Epidermal melanocyte (primary cell): ENCODE results near the gene ANG.
"Not testable (repeated sequence)": the region's sequence is repeated elsewhere in the genome, so short reads cannot be mapped to it uniquely, and the experiment has no call there.

Source experiments
- DNase-seq: peaks from one replicate; pipeline ENCODE4 v3.0.0; 2011; ENCODE audit warnings: low spot score; ENCODE audit not compliant: insufficient read length

The ANG gene

DNA sequence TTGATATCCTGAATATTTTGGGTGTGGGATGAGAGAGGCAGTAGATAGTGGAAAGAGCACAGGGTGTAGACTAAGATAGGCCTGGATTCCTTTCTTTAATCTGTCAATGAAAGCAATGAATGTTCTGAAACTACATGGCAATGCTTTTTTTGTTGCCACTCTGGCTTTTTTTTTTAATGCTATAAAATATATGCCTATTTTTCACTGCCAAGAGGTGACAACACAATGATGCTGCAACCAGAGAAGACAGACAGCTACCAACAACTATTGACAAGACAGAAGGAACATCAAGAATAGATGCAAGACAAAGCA, 9.4 kb downstream of the ANG start:
- no peak for DNase-seq

DNA sequence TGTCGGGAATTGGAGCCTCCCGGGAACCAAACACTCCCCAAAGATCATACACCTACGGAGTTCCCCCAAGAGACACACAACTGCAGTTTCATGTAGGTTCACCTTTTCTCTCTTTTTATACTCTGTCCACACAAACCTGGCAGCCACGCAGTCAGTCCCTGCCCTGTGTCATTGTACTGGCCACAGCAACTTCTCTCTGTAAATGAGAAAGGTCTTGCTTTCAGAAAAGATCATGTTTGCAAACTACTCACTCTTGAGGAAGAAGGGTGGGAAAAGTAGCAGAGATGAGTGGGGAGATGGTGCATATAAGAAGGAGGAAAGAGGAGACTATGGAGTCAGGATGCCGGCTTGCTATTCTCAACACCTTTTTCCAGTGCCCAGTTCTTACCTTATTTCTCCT, 10.4 kb downstream of the ANG start:
- DNase-seq = no peak

GRCh38 chr14:20699931-20700330, 11.4 kb downstream of the ANG start:
- DNase-seq = no peak

GRCh38 chr14:20700965-20701364, 12.4 kb downstream of the ANG start:
- not testable (repeated sequence) for DNase-seq

- no peak for DNase-seq
Observed at GRCh38 chr14:20706657-20707355, 18.2 kb downstream of the ANG start.

DNA sequence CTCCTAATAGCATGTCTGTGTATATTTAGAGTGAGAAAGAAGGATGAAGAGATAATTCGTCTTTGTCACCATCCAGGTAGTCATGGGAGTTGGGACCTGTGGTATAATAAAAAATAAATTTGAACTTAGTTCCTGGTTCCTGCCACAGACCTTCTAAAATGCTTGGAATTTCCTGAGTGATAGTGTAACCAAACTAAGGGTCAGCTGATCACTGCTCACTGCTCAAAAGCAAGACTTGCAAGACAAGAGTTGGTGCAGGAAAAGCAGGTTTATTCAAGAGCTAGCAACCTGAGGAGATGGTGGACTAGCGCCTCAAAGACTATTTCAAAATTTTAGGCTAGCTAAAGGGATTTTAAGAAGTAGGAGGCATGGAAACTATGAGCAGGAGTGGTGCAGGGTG, 19.1 kb downstream of the ANG start:
- no peak for DNase-seq

DNA sequence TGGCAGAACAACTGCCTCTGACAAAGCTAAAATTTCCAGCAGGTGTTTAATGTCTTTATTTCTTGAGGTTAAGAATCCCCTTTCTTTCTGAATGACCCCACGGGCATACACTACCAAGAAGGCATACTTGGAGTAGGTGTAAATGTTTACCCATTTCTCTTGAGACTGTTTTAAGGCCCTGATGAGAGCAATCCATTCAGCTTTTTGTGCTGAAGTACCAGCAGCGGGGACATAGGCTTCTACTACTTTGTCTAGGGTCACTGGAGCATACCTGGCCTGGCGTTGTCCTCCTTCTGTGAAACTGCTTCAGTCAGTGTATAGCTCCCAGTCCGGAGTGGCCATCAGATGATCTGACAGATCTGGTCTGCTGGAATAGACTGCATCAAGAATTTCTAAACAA, 22.7 kb downstream of the ANG start:
- no peak for DNase-seq

GRCh38 chr14:20711685-20712084, 23.1 kb downstream of the ANG start:
- no peak for DNase-seq

- DNase-seq = no peak
Observed at GRCh38 chr14:20712904-20713303, 24.3 kb downstream of the ANG start.

GRCh38 chr14:20714593-20715250, 26.2 kb downstream of the ANG start:
- DNase-seq = no peak

GRCh38 chr14:20719777-20720176, 31.2 kb downstream of the ANG start:
- no peak for DNase-seq

- DNase-seq = no peak
Observed at GRCh38 chr14:20720741-20721140, 32.2 kb downstream of the ANG start.

DNA sequence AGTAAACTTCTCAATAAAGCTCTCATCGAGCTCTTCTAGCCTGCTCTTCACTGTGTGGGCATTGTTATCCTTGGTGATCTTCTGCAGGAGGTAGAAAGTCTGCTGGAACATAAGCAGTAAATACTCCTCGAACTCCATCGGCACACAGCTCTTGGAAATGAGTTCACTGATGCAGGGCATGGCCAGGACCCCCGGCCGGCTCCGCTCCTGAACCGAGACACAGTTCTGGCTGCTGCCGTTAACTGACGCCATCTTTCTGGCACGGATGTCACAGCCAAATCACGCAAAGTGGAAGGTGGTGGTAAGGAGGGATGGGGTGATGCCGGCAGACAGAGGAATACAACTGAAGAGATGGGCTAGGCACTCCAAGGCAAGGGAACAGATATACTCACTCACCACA, 33.5 kb downstream of the ANG start:
- no peak for DNase-seq

- no peak for DNase-seq
Observed at GRCh38 chr14:20723488-20723887, 34.9 kb downstream of the ANG start.

GRCh38 chr14:20726121-20726520, 37.6 kb downstream of the ANG start:
- DNase-seq = not testable (repeated sequence)

GRCh38 chr14:20726531-20726930, 38.0 kb downstream of the ANG start:
- DNase-seq = no peak

DNA sequence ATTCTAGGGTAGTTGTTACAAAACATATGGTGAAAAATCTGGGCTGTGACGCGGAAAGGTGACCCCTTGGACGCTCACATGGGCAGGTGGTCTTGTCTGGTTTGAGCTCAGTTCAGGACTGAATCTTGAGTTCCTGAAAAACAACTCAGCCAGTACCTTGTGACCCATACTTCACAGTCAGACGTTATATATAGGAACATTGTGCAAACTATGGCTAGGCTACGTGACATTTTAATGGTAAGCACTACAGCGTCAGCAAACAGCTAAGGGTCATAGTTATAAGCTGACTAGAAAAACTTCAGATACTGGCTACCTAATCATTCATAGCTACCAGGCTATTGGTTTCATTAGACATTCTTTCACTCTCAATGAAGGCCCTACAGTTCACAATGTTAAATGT, 42.3 kb downstream of the ANG start:
- no peak for DNase-seq

DNA sequence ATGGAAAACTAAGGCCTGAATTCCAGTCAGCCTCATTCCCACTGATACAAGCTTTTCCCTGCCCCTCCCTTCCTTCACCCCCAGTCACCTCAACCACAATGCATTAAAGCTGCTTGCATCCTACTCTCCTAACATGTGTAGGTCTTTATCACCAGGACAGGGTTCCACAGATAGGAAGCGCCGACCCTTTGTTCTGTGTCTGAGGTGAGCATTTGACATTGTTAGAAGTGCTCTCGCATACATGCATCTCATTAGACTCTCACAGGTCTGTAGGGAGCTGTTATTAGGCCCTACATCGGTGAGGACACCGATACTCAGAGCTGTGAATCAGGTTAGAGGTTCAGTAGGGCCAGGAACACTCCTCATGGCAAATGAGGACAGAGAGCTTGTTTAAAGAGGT, 43.9 kb downstream of the ANG start:
- no peak for DNase-seq

GRCh38 chr14:20732979-20733635, 44.5 kb downstream of the ANG start:
- no peak for DNase-seq

DNA sequence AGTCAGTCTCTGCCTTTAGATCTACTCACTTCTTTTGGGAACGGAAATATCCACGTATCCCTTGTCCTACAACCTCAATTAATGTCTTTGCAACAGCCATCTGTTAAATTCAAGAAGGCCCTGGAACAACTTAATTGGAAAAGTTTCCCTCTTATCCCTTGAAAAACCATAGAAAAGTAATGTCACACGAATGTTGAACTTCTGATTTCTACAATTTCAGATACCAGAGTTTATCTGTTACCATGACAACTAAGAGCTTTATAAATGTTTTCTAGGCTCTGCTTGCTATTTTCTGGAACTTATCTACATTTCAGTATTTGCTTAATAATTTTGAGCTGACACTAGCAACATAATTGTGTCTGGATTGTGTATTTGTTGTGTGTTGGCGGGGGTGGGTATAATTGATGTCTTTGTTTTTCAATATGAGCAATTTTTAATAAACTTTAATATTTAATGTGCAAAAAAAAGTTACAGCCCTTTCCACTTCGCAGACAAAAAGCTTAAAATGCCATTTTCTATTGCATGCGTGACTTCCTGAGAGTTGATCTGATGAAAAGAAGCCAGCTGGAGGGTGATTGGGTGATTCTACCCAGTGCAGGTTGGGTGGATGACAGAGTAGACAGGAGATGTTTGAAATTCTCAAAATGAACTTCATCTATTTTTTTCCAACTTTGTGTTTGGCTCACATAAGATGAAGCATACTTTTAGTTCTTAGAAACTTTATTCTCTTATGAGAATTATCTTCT, 45.3 kb downstream of the ANG start:
- no peak for DNase-seq

- no peak for DNase-seq
Observed at GRCh38 chr14:20734430-20734806, 45.9 kb downstream of the ANG start.

DNA sequence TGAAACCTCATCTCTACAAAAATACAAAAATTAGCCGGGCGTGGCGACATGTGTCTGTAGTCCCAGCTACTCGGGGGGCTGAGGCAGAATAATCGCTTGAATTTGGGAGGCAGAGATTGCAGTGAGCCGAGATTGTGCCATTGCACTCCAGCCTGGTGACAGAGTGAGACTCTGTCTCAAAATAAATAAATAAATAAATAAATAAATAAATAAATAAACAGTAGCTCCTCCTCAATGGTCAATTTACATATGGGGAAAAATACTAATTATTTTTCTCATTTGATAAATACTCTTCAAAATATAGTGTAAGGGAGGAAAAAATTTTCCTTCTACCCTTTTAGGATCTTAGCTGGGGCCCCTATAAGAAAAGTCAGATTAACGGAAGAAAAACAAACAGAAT, 49.7 kb downstream of the ANG start:
- not testable (repeated sequence) for DNase-seq
